CD4-positive, alpha-beta T cell treated with Interleukin-2 at 100 ng/mL for 4 hours (primary cell): ENCODE results near the gene UNK.
"Not testable (repeated sequence)": the region's sequence is repeated elsewhere in the genome, so short reads cannot be mapped to it uniquely, and the experiment has no call there.

Experiments
- DNase-seq: peaks from one replicate; pipeline ENCODE4 v3.0.0-alpha.2; 2020; ENCODE audit warnings: low spot score

Gene UNK

DNA sequence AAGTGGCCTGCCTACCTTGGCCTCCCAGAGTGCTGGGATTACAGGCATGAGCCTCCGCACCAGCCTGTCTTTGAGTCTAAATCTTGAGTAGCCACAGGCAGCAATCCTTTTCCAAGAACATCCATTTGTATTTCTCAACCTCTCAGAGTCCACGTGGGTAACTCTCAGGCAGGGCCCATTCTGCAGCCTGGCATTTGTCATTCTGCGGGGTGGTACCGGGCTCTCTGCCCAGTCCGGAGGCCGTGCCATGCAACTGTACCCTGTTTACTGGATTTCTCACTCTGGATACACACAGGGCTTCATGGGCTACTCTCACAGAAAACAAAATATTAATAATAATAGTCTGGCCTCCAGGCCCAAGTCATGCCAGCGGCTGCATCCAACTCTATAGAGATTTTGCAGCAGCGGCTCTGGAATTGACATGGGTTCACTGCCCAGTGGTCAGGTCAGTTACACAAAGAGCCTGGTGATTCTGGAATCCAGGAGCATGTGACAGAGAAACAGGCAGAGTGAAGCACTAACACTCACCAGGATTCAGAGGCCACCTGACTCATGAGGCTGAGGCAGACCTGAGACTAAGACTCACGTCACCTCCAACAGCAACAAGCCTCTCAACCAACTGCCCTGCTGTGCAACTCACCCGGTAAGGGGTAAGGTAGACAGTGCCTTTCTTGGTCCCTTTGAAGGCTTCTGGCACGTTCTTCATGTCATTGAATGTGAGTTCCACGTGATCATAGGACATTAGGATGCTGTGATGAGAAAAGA is 66.5 kb downstream of the UNK start:
- no peak for DNase-seq

- not testable (repeated sequence) for DNase-seq
Measured at GRCh38 chr17:75851693-75851991, 67.0 kb downstream of the UNK start.

- no peak for DNase-seq
Measured at GRCh38 chr17:75853433-75853832, 68.8 kb downstream of the UNK start.

DNA sequence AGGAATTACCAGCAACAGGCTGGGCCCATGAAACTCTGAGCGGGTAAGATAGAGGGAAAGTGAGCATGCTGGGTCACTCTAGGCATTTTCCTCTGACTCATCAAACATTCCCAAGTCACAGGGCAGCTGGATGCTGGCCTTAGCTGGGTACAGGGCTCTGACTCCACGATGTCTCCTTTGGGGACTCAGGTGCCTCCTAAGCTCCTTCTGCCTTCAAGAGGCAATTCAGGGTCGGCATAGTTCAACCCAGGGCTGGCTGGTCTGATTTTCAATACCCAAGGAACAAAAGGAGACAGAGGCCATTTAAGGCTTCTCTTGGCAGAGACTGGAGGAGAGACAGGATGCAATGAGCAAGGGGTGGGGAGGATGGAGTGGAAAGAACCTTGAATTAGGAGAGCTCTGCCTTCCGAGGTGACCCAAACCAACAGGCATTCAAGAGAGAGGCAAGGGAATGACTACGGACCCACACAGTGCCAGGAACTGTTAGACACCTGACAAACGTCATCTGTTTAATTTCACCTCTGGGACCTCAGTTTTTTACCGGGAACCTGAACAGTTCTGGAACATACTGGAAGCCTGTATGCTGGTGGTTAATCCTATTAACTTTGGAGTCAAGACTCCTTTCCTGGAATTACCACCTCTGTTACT is 69.6 kb downstream of the UNK start:
- no peak for DNase-seq

GRCh38 chr17:75854881-75855309 is 70.3 kb downstream of the UNK start:
- DNase-seq, result no peak

DNA sequence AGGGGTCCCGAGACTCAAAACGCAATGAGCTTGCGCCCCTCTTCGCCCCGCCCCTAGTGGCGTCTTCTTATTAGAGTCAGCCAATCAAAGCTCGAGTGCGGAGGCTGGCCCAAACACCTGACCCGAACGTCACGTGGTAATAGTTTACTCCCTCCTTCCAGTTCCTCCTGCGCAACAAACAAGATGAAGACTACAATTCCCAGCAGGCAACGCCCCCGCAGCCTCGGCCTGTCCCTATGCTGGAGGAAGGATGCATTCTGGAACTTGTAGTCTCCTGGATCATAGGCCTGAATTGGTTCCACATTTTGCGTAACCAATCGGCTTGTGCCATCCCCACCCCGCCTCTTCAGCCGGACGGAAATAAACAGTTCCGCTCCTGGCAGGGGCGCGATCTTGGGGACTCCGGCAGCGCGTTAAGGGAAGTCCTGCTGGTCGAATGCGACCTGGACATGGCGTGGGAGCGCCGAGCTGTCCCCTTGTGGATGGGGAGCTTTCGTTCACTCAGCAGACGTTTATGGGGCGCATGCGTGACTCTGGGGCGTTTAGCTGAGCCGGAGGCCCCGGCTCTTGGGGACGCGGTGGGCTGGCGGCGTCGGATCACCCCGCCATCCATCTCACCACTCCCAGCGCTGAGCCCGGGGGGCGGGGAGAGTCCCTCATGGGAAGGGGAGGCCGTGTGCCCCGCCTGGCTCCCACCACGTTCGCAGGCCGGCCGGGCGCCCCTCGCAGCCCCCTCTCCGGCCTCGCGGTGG is 70.9 kb downstream of the UNK start, which contains the start of gene WBP2:
Gene WBP2, minus strand, starts transcription at position 26 of the 752 bp plus-strand sequence. CDS start 38 bp downstream, outside the sequence.
- peak; percentile 99 for DNase-seq

- no peak for DNase-seq
Measured at GRCh38 chr17:75856062-75856756, 71.6 kb downstream of the UNK start.

DNA sequence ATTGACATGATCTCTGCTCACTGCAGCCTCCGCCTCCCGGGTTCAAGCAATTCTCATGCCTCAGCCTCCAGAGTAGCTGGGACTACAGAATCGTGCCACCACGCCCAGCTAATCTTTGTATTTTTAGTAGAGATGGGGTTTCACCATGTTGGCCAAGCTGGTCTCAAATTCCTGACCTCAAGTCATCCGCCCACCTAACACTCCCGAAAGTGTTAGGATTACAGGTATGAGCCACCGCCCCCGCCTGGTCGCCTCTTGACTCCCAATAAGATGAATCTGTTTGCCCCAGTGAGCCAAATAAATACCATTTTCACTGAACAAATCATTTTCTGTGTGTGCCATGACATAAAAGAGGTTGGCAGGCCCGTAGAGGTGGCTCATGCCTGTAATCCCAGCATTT is 74.8 kb downstream of the UNK start:
- not testable (repeated sequence) for DNase-seq

DNA sequence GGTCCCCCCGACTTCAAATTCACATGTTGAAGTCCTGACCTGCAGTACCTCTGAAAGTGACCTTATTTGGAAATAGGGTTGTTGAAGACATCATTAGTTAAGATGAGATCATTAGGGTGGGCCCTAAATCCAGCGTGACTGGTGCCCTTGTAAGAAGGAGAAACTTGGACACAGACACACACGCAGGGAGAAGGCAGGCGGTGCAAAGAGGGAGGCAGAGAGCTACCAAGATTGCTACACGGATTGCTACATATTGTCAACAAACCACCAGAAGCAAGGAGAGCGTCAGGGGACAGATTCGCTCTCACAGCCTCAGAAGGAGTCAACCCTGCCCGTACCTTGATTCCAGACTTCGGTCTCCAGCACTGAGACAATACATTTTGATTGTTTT is 77.3 kb downstream of the UNK start:
- DNase-seq, result no peak

GRCh38 chr17:75864448-75864871 is 79.9 kb downstream of the UNK start:
- peak; percentile 51 for DNase-seq

DNA sequence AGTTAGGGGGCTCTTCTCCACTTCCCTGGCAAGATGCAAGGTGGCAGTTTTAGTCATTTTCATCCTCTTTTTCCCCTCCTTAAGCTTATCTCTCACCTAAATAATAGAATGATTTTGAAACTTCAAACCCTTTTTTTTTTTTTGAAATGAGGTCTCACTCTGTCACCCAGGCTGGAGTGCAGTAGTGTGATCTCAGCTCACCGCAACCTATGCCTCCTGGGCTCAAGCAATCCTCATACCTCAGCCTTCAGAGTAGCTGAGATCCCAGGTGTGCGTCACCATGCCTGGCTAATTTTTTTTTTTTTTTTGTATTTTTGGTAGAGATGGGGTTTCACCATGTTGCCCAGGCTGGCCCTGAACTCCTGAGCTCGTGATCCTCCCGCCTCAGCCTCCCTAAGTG is 80.3 kb downstream of the UNK start:
- DNase-seq, result peak; percentile 43

DNA sequence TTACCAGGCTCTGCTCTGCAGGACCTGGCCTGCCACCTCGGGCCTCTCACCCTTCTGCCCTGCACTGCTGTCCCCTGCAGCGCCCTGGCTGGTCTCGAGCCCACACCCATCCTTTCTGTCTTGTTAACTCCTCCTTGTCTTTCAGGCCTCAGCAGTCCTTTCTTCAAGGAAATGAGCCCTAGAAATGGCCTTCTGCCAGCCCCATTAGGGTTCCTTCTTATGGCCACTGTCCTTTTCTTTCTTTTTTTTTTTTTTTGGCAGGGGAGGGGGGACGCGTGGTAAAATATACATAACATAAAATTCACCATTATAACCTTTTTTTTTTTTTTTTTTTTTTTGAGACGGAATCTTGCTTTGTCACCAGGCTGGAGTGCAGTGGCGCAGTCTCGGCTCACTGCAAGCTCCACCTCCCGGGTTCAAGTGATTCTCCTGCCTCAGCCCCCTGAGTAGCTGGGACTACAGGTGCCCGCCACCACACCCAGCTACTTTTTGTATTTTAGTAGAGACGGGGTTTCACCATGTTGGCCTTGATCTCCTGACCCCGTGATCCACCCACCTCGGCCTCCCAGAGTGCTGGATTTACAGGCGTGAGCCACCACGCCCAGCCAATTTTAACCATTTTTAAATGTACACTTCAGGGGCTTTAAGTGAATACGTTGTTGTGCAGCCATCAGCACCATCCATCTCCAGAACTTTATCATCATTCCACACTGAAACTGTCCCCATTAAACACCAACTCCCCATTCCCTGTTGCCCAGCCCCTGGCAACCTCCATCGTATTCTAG is 81.0 kb downstream of the UNK start:
- not testable (repeated sequence) for DNase-seq

- DNase-seq, result not testable (repeated sequence)
Measured at GRCh38 chr17:75868730-75869281, 84.2 kb downstream of the UNK start.

DNA sequence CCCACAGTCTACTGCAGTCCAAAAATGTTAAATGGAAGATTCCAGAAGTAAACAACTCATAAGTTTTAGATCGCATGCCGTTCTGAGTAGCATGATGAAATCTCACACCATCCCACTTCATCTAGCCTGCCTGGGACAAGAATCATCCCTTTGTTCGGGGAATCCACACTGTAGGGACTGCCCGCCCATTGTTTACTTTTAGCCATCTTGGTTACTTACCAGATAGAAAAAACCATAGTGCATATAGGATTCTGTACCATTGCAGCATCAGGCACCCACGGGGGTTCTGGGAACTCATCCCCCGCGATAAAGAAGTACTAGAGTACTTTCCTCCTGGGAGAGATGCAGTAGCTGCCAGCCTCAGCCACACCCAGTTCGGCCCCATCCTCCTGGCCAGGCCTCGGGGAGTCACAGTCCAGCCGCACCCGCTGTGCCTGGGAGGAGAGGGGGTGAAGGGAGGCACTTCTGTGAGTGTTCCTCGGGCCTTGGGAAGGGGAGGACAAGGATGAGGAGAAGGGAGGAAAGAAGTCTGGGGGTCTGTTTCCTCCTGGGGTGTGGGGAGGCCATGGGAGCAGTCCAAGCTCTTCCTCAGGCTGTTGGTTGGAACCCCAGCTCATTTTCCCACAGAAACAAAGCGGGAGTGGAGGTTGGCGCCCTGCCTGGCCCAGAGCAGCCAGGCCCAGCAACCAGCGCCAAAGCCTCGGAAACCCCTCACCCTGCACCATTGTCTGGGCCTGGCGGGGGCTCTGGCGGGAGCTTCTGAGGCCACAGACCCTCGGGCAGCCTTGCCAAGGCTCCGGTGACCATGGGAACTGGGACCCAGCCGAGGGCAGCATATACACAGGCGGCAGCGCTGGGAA is 84.9 kb downstream of the UNK start:
- DNase-seq, result no peak

DNA sequence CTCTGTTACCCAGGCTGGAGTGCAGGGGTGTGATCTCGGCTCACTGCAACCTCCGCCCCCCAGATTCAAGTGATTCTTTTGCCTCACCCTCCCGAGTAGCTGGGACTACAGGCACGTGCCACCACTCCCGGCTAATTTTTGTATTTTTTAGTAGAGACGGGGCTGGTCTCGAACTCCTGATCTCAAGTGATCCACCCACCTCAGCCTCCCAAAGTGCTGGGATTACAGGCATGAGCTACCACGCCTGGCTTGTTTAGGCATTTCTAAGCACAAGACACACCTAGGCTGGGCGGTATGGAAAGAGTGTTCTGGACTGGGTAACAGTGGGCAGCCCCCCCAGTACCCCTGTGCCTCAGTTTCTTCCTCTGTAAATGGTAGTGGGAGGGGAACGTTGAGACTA is 85.6 kb downstream of the UNK start:
- not testable (repeated sequence) for DNase-seq

- peak; percentile 77 for DNase-seq
Measured at GRCh38 chr17:75872434-75873351, 88.1 kb downstream of the UNK start.

DNA sequence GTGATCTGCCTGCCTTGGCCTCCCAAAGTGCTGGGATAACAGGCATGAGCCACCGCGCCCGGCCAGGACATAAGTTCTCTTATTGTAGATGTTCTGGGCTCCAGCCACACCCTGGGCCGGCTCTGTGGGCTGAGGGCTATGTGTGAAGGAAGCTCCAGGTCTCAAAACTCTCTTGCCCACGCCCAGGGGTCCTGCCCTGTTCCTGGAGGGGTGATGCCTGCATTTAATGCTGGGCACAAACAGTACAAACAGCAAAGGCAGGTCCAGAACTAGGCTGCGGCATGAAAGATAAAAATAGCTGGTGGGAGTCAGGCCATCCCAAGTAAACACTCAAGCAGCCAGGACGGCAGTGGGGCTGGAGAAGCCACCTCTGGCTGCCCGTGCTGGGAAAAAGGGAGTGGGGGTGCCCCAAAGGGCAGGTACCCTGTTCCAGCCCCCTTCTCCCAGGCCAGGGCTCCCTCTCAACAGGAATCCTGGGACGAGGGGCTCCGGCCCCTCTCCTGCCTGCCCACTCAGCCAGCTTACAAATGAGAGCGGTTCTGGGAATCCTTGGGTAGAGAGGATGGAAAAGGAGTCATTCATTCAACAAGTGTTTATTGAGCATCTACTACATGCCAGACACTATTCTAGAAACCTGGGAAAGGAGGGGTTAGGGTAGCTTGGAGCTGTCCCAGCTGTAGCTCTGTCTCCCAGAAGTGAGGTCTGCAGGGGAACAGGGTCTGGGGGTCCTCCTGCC is 89.1 kb downstream of the UNK start:
- DNase-seq, result no peak
